Activated CD4-positive, alpha-beta T cell treated with anti-CD3 and anti-CD28 coated beads, Interleukin-2, amount 50 U/mL, for 4 hours (primary cell): ENCODE data around the gene KCND2.
"Not testable (repeated sequence)": the region's sequence is repeated elsewhere in the genome, so short reads cannot be mapped to it uniquely, and the experiment has no call there.

ENCODE experiments used
- DNase-seq, 2 experiments: peaks; one replicate each; pipeline ENCODE4 v3.0.0-alpha.2; 2020

Gene KCND2

DNA sequence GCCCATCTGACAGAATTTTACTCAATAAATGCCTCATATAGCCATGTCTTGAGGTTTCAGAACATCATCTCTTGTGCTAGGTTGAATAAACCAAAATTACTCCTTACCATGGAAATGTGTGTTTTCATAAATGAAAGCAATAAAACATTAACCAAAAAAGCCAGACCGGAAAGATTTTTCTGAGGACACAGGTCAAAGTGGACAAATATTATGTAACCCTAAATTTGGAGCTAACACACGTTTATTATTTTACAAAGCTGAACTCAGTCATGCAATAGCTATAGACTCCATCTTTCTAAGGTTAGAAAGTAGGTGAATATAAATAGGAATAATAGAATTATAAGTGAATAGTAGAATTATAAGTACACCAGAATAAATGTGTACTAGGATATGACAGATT, 315.9 kb downstream of the KCND2 start:
- DNase-seq = no peak

GRCh38 chr7:120600607-120601006, 327.6 kb downstream of the KCND2 start:
- no peak for DNase-seq

DNA sequence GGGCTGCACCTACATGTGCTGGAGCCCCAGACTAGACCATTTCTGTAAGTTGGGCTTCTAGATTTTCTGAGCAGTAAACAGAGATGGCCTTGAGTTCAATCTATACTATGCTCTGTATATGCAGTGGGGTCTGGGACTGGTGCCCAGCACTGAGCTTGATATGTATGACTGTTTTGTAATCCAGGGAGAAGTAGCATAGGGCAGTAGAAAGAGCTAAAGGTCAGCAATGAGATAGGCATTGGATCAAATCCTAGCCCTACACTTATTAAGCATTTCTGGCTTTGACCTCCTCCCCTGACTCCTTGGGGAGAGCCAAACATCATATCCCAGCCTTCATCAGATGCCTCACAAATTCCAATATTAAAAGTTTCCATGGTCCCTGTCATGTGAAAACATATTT, 330.4 kb downstream of the KCND2 start:
- no peak for DNase-seq

GRCh38 chr7:120609136-120609753, 336.3 kb downstream of the KCND2 start:
- DNase-seq = no peak

GRCh38 chr7:120611975-120612374, 339.0 kb downstream of the KCND2 start:
- DNase-seq = no peak

DNA sequence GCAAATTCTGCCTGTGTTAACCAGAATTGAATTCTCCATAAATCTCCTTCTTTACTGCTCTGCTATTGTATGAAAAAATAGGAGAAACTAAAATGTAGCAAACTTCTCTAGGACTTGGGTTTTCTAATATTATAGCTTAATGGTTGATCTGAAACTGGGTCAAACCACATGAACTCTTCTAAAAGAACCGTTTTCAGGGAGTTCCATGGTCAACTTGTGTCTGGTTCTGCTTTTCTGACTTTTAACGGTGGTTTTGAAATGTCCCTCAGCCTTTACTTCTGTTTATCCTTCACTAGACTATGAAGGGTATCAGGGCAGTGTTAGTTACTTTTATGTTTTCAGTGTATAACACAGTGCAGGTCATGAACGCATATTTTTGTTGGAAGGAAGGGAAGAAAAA, 342.7 kb downstream of the KCND2 start:
- no peak for DNase-seq

DNA sequence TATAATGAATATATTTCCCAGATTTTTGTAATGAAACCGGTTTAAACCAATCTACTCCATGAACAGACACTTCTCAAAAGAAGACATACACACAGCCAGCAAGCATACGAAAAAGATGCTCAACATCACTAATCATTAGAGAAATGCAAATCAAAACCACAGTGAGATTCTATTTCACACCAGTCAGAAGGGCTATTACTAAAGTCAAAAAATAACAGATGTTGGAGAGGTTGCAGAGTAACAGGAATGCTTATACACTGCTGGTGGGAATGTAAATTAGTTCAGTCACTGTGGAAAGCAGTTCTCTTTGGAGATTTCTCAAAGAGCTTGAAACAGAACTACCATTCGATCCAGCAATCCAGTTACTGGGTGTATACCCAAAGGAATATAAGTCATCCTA, 344.3 kb downstream of the KCND2 start:
- no peak for DNase-seq

DNA sequence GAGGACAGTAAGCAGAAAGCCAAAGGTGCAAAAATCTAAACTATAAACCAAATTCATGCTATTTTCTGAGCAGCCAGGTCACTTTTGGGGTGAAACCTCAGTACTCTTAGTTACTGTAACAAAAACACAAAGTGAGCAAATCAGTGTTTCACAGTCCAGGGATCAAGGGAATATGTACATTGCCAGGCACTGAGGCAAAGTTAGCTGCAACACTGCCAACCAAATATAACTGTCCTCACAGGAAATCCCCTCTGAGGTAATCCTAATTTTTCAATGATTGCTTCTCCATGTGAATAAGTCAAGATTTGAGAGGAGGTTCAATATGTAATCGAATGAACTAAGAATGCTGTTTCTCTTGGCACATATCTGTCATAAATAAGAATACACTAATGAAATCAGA, 355.3 kb downstream of the KCND2 start:
- DNase-seq = no peak

- no peak for DNase-seq
Measured at GRCh38 chr7:120639884-120640283, 366.9 kb downstream of the KCND2 start.

DNA sequence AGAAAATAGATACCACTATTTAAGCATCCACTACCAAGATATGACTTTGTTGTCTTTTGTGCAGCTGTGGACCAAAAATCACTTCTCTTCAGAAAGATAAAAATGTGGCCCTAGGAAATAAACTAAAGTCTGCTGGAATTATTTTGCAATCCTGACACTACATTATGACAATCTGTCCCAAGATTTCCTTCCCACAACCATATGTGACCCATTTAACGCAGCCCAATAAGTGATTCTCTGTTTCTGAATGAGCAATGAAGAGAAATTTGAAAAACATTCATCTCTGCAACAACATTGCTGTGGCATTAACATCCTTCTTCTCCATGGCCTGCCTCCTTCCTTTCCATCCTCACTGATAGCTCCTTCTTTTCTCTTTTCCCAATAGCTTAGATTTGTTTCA, 373.0 kb downstream of the KCND2 start:
- no peak for DNase-seq

DNA sequence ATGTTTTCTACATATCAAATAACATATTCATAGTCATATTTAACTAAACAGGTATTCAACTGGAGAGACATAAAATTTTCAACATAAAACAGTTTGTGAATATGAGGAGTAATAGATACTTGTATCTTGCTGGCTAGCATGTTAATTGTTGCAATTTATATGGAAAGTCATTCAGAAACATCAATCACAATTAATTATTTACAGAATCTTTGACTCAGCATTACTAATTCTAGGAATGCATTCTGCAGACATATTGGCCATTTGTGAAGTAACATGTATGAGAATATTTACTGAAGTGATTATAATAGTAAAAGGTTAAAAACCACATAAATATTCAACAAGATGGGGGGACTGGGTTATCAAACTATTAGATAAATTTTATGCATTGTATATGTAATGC, 381.3 kb downstream of the KCND2 start:
- no peak for DNase-seq

DNA sequence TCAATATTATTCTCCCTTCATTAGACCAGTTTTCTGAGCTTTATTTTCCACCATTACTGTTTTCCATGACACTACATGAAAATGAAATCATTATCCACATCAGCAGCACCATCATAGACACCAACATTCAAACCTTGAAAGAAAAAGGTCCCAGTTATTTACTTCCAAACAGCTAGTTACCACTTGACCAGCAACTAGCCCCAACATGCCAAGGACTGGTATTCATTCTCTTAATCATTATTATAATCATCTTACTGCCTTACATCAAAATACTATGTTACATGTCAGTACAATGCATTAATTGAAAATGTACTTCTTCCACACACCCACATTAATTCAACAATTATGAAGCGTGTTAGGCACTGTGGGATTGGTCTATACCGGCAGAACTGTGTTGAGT, 385.5 kb downstream of the KCND2 start:
- no peak for DNase-seq

GRCh38 chr7:120662291-120662690, 389.3 kb downstream of the KCND2 start:
- DNase-seq = no peak

- DNase-seq = no peak
Measured at GRCh38 chr7:120665068-120665467, 392.1 kb downstream of the KCND2 start.

GRCh38 chr7:120675076-120675475, 402.1 kb downstream of the KCND2 start:
- DNase-seq = no peak

DNA sequence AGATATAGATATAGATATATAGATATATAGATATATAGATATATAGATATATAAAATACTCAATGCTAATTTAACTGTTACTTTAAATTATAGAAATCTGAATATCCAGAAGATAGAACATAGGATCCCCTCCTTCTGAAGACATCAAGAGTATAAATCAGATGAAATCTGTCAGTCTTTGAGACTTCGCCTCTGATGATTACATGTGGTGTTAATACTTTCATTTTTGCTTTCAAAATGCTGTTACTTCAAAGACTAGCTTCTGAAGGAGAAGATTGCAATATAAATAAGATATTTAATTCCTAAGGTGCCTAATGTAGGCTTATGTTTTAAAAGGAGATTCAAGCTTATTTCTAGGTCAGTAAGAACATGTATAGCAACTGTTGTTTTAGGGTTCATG, 404.6 kb downstream of the KCND2 start:
- DNase-seq = no peak

GRCh38 chr7:120680985-120681384, 408.0 kb downstream of the KCND2 start:
- DNase-seq = no peak

GRCh38 chr7:120684463-120684862, 411.5 kb downstream of the KCND2 start:
- no peak for DNase-seq

- no peak for DNase-seq
Measured at GRCh38 chr7:120691915-120692314, 418.9 kb downstream of the KCND2 start.

DNA sequence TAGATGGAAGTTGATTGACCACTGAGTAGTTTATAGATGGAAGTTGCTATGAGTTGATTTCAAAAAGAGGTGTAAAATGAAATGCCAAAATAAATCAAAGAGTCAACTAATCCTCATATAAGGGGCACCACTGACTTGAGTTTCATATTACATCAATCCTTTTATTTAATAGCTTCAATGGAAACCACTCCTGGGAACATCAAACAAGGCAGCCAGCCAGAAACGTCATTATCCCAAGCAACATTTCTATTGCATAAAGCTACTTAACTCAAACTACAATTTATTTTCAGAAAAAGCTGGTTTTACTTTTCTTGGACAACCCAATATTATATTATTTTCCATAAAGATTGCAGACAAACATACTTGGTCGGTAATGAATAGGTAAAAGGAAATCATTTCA, 422.9 kb downstream of the KCND2 start:
- DNase-seq = no peak

GRCh38 chr7:120700796-120701195, 427.8 kb downstream of the KCND2 start:
- DNase-seq = no peak

DNA sequence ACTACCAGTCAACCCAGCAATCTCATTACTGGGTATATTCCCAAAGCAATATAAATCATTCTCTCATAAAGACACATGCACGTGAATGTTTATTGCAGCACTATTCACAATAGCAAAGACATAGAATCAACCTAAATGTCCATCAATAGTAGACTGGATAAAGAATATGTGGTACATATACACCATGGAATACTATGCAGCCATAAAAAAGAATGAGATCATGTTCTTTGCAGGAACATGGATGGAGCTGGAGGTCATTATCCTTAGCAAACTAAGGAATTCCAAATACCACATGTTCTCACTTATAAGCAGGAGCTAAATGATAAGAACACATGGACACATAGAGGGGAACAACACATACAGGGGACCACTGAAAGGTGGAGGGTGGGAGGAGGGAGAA, 429.4 kb downstream of the KCND2 start:
- not testable (repeated sequence) for DNase-seq

GRCh38 chr7:120703585-120704240, 430.7 kb downstream of the KCND2 start:
- DNase-seq = no peak

GRCh38 chr7:120709252-120709971, 436.4 kb downstream of the KCND2 start:
- no peak for DNase-seq

GRCh38 chr7:120709972-120710320, 437.0 kb downstream of the KCND2 start:
- DNase-seq = no peak
